Neutrophil (primary cell): ENCODE data around the gene AJAP1.

Experiments used
- H3K27ac ChIP-seq: fragments of 200-600 bp; sonication (generic); 2 replicates; pipeline ENCODE4 v1.5.1; 2016; ENCODE audit warnings: mild to moderate bottlenecking, moderate library complexity
- H3K27me3 ChIP-seq: fragments of 200-600 bp; sonication (generic); 2 replicates; pipeline ENCODE4 v1.6.0; 2016; ENCODE audit warnings: mild to moderate bottlenecking
- H3K36me3 ChIP-seq: fragments of 200-600 bp; sonication (generic); 2 replicates; pipeline ENCODE4 v1.5.1; 2017
- H3K4me1 ChIP-seq, 2 experiments: fragments of 200-600 bp in 1 of 2; sonication (generic) in 1 of 2; 1 replicate in 1 of 2; 2 replicates in 1 of 2; pipeline versions ENCODE4 v1.5.1 to v1.6.1; 2013 to 2016; ENCODE audit warnings: low read depth in 1 of 2, low read length in 1 of 2, mild to moderate bottlenecking in 1 of 2, moderate library complexity in 1 of 2; ENCODE audit not compliant: control insufficient read depth in 1 of 2, insufficient read depth in 1 of 2
- H3K4me3 ChIP-seq, 2 experiments: fragments of 200-600 bp in 1 of 2; sonication (generic) in 1 of 2; 1 replicate in 1 of 2; 2 replicates in 1 of 2; pipeline ENCODE4 v1.5.1; 2013 to 2016; ENCODE audit warnings: low read depth in 1 of 2, low read length in 1 of 2, mild to moderate bottlenecking in 1 of 2, moderate library complexity in 1 of 2
- H3K9me3 ChIP-seq: fragments of 200-600 bp; sonication (generic); 2 replicates; pipeline ENCODE4 v1.5.1; 2016
- TF ChIP-seq, protein P1 (sequence below): fragments of 200-600 bp; sonication (generic); IDR thresholded peaks from 2 replicates; pipeline ENCODE4 v1.5.1; 2016; ENCODE audit warnings: antibody characterized with exemption

Gene AJAP1, protein sequence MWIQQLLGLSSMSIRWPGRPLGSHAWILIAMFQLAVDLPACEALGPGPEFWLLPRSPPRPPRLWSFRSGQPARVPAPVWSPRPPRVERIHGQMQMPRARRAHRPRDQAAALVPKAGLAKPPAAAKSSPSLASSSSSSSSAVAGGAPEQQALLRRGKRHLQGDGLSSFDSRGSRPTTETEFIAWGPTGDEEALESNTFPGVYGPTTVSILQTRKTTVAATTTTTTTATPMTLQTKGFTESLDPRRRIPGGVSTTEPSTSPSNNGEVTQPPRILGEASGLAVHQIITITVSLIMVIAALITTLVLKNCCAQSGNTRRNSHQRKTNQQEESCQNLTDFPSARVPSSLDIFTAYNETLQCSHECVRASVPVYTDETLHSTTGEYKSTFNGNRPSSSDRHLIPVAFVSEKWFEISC

DNA sequence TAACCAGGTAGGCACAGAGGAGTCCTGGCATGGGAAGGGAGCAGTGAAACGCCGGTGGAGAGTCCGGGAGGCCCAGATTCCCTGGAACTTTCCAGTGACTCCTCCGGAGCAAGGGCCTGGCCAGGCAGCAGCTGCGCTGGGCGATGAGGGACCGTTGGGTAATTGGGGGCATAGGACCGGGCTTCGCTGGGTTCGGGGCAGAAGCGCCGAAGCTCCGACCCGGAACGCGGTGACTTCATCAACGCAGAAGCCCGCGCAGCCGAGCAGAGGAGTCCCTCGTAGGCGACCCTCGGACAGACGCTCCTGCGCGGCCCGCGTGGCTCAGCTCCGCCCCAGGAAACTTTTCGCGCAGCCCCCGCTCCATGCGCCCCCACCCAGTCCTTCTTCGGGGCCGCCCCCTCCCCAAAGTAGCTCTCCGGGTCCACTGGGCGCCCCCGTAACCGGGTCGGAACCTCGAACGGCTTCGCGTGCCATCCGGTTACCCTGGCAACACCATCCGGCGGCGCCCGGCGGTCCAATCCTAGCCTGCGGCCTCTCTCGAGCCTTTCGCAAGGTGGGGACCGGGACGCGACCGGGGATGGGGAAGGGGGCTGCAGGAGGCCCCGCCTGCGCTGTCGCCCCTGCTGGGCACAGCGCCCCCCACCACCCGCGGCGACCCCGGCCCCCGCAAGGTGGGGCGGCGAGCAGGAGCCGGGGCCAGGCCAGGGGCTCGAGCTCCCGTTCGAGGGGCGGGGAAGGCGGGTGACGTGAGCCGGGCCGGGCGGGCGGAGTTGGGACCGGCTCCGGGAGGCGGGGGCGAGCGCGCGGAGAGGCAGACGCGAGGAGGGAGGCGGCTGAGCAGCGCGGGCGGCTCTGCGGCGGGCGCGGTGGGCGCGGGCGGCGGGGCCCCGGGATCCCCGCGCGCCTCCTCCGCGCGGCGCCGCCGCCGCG lies at the start of gene AJAP1:
TSS of gene AJAP1 (plus strand) at position 814 of the 930 bp plus-strand sequence. CDS start 817 bp downstream, outside the sequence.
- TF ChIP-seq, protein P1, sequence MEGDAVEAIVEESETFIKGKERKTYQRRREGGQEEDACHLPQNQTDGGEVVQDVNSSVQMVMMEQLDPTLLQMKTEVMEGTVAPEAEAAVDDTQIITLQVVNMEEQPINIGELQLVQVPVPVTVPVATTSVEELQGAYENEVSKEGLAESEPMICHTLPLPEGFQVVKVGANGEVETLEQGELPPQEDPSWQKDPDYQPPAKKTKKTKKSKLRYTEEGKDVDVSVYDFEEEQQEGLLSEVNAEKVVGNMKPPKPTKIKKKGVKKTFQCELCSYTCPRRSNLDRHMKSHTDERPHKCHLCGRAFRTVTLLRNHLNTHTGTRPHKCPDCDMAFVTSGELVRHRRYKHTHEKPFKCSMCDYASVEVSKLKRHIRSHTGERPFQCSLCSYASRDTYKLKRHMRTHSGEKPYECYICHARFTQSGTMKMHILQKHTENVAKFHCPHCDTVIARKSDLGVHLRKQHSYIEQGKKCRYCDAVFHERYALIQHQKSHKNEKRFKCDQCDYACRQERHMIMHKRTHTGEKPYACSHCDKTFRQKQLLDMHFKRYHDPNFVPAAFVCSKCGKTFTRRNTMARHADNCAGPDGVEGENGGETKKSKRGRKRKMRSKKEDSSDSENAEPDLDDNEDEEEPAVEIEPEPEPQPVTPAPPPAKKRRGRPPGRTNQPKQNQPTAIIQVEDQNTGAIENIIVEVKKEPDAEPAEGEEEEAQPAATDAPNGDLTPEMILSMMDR, result no peak
- Histone ChIP-seq H3K27ac (no peak within 1 kb of the TSS), H3K36me3 (no peaks in the 10 kb centered on the region), H3K4me1 (no peaks in the 10 kb centered on the region), H3K9me3 (no peaks in the 10 kb centered on the region), H3K4me3 (no peak within 1 kb of the TSS), H3K27me3 (peaks cover 99% of the 10 kb centered on the region)

DNA sequence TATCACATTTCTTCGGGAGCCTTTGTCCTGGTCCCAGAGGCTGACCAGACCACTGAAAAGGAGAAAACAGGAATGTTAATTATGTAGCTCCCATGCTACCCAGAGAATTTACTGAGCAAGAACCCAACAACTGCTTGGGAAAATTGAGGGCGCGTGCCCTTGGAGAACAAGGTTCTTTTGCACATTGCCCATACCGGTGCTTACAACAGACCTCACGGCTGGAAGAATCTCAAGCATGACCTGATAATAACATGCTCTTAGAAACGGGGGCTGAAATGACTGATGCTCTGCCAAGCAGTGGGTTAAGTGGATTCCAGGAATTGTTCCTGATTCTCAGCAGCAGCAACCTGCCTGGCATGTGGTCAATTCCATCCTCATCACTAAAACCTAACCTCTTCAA lies 49.3 kb upstream of the AJAP1 start:
- no peak overlapping the region for H3K27ac ChIP-seq
- H3K36me3 ChIP-seq, result no peaks in the 10 kb centered on the region
- H3K27me3 ChIP-seq, result peaks cover 23% of the 10 kb centered on the region
- no peaks in the 10 kb centered on the region for H3K4me1 ChIP-seq
- TF ChIP-seq, protein P1, result no peak
- no peak overlapping the region for H3K4me3 ChIP-seq
- H3K9me3 ChIP-seq, result no peaks in the 10 kb centered on the region

DNA sequence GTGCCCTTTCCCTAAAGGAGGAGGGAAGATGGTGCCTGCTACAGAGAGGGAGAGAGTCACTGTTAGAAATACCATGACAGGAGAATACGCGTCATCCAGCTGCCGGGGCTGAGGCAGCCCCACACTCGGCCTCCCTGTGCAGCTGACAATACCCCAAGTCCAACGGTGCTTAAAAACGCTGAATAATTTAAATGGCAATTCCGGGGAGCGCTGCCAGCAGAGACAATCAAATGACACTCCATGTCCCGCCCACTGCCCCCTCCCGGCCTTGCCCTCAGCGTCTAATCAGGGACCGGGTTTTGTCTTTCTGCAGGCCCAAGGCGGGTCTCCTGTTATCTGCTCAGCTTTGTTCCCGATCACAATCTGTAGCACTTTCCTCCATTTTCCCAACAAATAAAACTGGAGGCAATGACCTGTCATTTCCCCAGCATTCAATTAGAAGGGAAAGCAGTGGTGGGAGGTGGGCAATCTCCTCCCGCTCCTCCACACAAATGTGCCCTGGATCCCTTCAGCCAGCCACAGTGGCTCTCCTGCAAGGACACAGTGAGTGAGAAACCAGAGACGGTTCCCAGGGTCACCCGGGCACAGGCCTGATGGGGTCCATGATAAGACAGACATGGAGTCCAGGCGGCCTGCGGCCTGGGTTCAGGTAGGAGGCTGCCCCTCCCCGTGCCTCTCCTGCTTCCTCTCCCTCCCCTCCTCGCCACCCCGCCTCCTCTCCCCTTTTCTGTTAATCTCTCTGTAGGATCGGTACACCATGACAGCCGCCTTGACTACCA lies 42.7 kb upstream of the AJAP1 start:
- Histone ChIP-seq H3K4me1 (no peaks in the 10 kb centered on the region), H3K27me3 (no peaks in the 10 kb centered on the region), H3K9me3 (no peaks in the 10 kb centered on the region), H3K36me3 (no peaks in the 10 kb centered on the region), H3K27ac (no peak overlapping the region), H3K4me3 (no peak overlapping the region)
- TF ChIP-seq, protein P1, result no peak

DNA sequence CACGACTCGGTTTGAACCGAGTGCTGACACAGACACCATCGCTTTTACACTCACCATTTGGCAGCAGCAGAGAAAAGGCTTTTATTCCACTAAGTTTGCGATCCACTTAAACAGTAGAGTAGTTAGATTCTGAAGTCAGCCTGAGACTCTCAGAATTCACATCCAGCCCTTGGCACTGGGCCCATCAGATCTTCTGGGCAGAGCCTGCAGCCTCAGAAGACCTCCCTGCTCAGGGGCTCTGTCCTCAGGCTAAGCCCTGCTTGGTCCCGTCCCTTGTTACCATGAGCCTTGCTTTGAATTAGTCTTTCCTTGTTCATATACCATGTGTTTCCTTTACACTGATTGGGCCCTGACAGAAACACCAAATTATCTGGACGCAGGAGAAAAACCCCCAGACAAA lies 41.4 kb upstream of the AJAP1 start:
- Histone ChIP-seq H3K27me3 (no peaks in the 10 kb centered on the region), H3K4me3 (no peak overlapping the region), H3K36me3 (no peaks in the 10 kb centered on the region), H3K4me1 (no peaks in the 10 kb centered on the region), H3K9me3 (no peaks in the 10 kb centered on the region), H3K27ac (no peak overlapping the region)
- TF ChIP-seq, protein P1, result no peak
